ENCODE results near the gene DDI2.

Gene DDI2

DNA sequence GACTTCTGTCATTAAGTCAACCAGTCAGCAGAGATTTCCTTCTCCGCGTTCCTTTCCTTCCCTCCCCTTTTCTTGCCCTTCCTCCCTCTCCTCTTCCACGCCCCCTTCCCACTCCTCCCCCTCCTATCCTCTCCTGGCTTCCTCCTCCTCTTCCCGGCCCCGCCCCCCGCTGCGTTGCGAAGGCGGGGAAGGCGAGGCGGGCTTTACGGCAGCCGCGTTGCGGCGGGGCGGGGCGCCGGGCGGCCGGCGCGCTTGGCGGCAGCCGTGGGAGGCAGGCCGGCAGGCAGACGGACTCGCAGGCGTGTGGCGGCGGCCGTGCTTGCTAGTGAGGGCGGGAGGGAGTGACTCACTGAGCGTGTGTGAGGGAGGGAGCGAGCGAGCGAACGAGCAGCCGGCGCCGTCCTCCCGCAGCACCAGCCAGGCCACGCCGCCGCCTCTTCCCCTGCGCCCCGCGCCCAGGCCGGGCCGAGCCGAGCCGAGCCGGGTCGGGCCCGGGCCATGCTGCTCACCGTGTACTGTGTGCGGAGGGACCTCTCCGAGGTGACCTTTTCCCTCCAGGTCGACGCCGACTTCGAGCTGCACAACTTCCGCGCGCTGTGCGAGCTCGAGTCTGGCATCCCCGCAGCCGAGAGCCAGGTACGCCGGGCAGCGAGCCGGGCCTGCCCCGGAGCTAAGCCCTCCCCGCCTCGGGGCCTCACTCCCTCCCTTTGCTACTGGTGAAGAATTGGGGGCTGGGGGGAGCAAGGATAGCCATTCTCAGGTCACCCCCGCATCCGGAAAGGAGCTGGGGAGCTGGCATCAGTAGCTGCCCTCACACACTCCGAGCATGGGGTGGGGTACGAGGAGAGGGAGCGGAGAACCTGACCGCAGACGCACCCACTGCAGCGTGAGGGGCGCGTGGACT lies at the start of gene DDI2:
DDI2 (plus strand) TSS at position 286 of the 904 bp plus-strand sequence; CDS start at position 499, 213 bp downstream.
- TF ChIP-seq GATA3 (IDR thresholded peaks at IDR 0.05; ENCODE audit: low read depth, low read length): no peak
- no peak for TF ChIP-seq GATA2 (IDR thresholded peaks at IDR 0.05; ENCODE audit: low read depth, low read length)

DNA sequence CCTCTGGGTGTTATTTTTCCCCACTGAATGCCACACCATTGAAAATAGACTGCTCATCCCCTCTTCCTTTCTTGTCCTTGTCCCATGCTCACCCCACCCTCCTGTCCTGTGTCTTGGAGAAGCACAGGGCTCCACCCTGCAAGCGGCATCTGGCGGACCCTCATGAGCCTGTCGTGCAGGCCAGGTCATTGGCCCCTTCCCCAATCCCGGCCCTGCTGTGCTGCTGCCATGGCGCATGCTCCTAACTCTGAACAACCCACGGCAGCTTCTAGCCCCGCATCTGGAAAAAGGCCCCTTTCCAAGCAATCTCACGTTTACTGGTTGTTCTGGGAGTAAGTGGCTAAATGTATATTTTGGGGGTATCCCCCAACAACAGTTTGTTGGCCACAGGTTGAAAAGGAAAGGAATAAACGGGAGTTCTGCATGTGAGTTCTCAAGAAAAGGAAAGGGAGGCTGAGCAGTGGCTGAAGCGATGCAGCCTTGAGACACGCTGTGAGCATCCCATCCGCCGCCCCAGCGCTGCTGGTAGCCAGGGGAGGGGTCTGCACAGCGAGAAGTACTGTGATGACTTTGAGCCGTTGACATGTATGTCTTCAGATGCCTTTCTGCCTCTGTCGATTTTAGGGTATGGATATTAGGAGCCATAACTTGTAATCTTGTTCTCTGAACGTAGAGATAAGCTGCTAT lies 48.7 kb upstream of the DDI2 start:
- TF ChIP-seq GATA2 (IDR thresholded peaks at IDR 0.05; ENCODE audit: low read depth, low read length): no peak
- TF ChIP-seq GATA3 (IDR thresholded peaks at IDR 0.05; ENCODE audit: low read depth, low read length): no peak

DNA sequence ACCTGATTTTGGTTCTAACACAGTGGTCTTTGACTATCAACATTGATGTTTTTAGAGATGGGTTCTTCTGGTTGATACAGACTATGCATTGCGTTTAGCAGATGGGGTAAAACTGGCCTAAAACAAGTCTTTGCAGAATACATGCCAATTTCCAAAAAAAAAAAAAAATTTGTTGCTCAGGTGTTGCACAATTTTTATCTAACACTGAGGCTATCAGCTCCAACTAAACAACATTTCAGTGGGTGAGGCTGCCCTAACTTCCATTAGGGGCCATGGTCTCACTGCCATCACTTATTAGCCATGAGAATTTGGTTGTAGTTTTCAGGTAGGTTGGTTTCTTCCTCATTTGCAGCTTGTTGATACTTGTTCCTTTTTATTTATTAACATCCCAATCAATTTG lies 46.4 kb upstream of the DDI2 start:
- TF ChIP-seq GATA3 (IDR thresholded peaks at IDR 0.05; ENCODE audit: low read depth, low read length) (no peak), GATA2 (IDR thresholded peaks at IDR 0.05; ENCODE audit: low read depth, low read length) (no peak)

DNA sequence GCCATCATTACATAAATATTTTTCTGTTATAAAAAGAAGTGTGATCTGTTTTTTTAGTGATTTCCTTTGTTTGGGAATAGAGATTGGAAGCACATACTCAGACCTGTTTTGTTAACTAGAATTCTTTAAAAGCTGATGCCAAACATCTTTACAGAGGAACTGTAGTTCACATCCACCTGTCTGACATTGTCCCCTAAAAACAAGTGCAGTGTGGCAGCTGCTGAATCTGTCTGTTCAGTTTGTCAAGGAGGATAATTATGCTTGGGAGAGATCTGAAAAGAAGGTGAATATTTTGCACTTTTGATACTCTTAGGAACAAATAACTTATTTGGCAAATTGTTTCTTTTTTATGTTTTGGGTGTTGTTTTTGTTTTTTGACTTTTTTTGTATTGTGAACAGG lies 46.0 kb upstream of the DDI2 start:
- no peak for TF ChIP-seq GATA2 (IDR thresholded peaks at IDR 0.05; ENCODE audit: low read depth, low read length)
- TF ChIP-seq GATA3 (IDR thresholded peaks at IDR 0.05; ENCODE audit: low read depth, low read length): no peak

DNA sequence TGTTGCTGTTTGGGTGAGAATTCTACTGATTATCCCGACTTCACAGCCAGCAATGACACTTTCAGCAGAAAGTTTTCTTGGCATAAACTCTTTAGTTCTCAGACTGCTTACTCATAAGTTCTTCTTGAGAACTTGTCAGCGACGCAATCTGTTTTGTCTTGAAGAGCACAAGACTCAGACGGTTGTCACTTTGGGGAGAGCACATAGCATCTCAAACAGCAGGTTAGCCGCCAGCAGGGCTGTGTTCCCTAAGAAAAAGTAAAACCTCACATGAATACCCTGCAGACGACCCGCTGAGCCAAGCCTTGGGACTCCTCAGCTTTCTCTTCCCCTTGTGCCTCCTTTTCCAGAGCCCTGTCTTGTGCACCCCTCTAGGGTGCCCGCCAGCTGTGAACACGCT lies 43.8 kb upstream of the DDI2 start:
- no peak for TF ChIP-seq GATA3 (IDR thresholded peaks at IDR 0.05; ENCODE audit: low read depth, low read length)
- no peak for TF ChIP-seq GATA2 (IDR thresholded peaks at IDR 0.05; ENCODE audit: low read depth, low read length)

DNA sequence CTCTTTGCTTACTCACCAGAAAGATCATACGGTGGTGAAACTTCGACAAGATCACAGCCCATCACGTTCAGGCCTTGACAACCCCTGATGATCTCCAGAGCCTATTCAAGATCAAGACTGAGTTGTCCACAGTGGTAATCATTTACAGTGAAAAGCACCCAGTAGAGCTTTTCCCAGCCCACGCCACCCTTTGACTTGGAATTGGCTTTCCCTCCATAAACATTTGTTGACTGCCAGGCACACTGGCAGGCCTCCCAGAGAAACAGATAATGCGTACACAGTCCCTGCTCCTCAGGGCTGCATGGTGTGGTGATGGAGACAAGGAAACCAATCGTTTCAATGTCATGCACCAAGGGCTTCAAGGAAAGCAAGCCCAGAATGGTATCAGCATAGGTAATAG lies 42.5 kb upstream of the DDI2 start:
- TF ChIP-seq GATA3 (IDR thresholded peaks at IDR 0.05; ENCODE audit: low read depth, low read length) (no peak), GATA2 (IDR thresholded peaks at IDR 0.05; ENCODE audit: low read depth, low read length) (no peak)

DNA sequence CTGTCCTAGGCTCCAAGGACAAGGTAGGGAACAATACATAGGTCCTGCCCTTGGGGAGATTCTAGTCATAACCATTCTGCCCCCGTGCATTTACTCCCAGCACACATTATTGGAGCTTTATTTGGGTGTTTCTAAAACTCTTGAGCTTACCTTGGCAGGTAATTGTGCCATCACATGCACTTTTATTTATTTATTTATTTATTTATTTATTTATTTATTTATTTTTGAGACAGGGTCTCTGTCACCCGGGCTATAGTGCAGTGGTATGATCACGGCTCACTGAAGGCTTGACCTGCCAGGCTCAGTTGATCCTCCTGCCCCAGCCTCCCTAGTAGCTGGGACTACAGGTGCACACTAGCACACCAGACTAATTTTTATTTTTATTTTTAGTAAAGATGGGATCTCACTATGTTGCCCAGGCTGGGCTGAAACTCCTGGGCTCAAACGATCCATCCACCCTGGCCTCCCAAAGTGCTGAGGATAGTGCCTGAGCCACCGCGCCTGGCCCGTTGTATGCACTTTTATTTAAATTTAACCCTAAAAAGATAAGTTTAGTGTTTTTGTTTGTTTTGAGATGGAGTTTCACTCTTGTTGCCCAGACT lies 41.6 kb upstream of the DDI2 start:
- TF ChIP-seq GATA2 (IDR thresholded peaks at IDR 0.05; ENCODE audit: low read depth, low read length) (no peak), GATA3 (IDR thresholded peaks at IDR 0.05; ENCODE audit: low read depth, low read length) (no peak)

DNA sequence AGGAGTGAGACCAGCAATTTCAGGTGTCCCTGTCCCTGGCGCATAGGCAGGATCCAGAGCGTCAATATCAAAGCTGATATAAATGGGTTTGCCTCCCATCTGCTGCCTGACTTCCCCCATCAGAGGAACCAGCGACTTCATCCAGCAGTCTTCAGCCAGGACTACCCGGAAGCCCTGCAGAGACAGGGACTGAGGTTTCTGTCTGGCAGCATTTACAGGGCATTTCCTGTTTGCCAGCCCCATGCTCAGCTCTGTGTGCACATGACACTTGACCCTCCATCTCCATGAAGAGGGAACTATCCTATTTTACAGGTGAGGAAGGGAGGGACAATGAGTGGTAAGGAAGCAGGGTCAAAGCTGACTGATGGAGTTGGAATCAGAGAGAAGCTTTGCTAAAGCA lies 39.6 kb upstream of the DDI2 start:
- TF ChIP-seq GATA2 (IDR thresholded peaks at IDR 0.05; ENCODE audit: low read depth, low read length): no peak
- no peak for TF ChIP-seq GATA3 (IDR thresholded peaks at IDR 0.05; ENCODE audit: low read depth, low read length)

DNA sequence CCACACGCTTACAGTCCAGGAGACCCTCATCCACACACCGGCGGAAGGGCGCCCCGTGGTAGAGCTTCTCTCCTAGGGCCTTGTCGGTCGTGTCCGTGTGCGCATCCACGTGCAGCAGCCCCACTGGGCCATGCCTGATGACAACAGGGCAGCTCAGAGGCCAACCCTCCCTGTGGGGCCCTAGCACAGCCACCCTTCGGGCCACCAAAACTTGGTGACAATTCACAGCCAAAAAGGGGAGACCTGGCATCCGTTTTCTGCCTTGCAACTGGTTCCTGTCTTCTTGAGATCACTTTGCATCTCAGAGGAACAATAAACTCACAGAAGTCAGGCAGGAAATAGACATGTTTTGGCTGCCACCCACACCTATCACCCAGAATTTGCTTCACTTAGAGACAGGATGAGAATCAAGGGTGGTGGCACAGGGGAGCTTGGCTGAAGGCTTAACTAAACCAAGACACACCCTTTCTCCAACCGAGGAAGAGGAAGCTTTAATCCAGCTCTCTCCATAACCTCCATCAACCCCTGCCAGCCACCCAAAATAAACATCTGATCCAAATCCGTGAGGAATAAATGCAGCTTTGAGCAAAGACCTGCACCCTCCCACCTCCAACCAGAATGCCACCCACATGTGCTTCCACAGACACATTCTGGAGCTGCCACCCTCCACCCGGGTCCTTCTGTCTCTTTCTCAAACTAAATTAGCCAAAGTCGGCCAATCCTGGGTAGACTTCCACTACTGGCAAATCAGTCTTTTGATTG lies 38.2 kb upstream of the DDI2 start:
- TF ChIP-seq GATA3 (IDR thresholded peaks at IDR 0.05; ENCODE audit: low read depth, low read length): no peak
- TF ChIP-seq GATA2 (IDR thresholded peaks at IDR 0.05; ENCODE audit: low read depth, low read length): no peak

DNA sequence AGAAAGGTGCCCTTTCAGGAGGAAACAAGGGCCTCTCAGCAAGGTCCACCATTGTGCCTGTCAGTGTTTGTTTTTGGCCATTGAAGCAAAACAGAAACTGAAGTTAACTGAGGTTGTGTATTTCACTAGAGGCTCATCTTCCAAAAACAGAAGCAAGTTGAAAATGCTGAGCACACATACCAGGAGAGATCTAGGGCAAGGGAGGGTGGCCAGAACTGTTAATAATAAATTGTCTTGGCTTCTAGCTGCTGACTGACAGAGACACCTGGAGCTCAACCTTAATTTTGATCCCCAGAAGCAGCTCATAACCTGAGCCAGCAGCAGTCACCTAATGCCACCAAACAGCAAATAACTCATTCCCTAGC lies 37.6 kb upstream of the DDI2 start:
- TF ChIP-seq GATA2 (IDR thresholded peaks at IDR 0.05; ENCODE audit: low read depth, low read length): no peak
- TF ChIP-seq GATA3 (IDR thresholded peaks at IDR 0.05; ENCODE audit: low read depth, low read length): no peak

DNA sequence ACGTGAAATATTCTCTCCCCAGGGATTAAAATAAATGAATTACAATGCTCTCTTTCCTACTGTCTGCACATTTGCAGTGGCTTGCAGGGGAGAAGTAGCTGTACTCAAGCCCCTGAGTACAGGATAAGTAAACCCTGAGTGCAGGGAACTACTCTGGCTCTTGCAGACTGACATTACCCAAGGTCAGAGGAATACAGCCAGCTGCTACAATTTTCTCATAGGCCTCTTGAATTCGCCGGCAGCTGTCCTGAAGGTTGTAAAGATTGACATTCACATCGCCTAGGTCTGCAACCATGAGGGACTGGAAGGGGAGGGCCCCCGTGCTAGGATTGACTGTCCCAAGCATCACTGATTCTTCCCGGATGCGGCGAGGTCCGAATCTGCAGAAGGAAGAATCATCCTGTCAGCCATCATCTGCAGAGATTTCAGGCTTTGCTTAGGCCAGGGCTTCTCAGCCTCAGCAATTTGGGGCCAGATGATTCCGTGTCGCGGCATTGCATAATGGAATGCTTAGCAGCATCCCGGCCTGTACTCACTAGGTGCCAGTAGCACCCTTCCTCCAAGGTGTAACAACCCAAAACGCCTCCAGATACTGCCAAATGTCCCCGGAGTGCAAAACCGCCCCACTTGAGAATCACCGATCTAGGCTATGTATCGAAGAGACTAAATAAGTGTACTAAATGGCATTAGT lies 34.1 kb upstream of the DDI2 start:
- TF ChIP-seq GATA2 (IDR thresholded peaks at IDR 0.05; ENCODE audit: low read depth, low read length): no peak

DNA sequence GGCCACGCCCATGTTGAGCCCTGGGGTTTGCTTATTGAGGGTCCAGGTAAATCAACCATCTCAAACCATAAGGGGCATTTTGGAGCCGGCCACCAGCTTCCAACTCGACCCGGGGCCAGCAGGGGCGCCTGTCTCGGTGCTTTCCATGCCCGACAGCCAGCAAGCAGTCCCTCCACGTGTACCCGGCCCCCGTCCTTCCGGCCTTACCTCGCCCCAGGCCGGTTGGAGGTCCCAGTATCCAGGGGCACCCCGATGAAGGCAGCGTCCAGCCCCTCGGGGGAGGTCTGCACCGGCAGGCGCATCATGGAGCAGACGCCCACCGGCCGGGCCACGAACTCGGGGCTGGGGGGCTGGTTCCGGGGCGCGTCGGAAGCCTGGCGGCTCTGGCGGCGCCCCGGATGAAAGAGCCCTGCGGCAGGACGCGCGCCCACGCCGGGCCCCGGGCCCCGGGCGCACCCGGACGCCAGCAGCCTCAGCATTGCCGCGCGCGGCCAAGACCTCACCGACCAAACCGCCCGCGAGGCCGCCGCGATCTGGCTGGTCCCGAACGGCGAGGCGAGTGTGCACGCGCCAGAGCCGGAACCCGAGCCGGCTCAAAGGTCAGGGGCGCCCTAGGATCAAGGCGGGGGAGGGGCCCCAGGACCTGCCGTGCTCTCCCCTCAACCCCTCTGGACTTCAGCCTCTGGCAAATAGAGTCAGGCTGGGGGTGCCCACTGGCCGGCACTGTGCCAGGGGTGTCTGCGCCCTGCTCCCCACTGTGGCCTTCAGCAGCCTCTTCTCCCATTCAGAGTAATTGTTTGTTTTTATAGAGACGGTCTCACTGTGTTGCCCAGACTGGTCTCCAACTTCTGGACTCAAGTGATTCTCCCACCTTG lies 32.5 kb upstream of the DDI2 start, which contains the start of gene AGMAT:
AGMAT (minus strand) TSS at position 563 of the 875 bp plus-strand sequence; CDS start at position 479, 84 bp downstream.
- no peak for TF ChIP-seq GATA3 (IDR thresholded peaks at IDR 0.05; ENCODE audit: low read depth, low read length)
- no peak for TF ChIP-seq GATA2 (IDR thresholded peaks at IDR 0.05; ENCODE audit: low read depth, low read length)

All from SH-SY5Y (cell line).